PC-9 (cell line): ENCODE data around the gene TTC39B.

Experiments
- EZH2 ChIP-seq: fragments of 200-600 bp; sonication (generic); IDR thresholded peaks from 2 replicates; pipeline ENCODE4 v1.8.0; 2017; ENCODE audit warnings: antibody characterized with exemption, low read depth
- TF ChIP-seq, protein P1 (sequence below): fragments of 200-600 bp; sonication (generic); conservative IDR thresholded peaks from 2 replicates; pipeline ENCODE4 v1.6.1; 2017; ENCODE audit warnings: mixed run types, antibody characterized with exemption, mild to moderate bottlenecking, moderate library complexity

- TF ChIP-seq EZH2 = no peak
- TF ChIP-seq, protein P1, sequence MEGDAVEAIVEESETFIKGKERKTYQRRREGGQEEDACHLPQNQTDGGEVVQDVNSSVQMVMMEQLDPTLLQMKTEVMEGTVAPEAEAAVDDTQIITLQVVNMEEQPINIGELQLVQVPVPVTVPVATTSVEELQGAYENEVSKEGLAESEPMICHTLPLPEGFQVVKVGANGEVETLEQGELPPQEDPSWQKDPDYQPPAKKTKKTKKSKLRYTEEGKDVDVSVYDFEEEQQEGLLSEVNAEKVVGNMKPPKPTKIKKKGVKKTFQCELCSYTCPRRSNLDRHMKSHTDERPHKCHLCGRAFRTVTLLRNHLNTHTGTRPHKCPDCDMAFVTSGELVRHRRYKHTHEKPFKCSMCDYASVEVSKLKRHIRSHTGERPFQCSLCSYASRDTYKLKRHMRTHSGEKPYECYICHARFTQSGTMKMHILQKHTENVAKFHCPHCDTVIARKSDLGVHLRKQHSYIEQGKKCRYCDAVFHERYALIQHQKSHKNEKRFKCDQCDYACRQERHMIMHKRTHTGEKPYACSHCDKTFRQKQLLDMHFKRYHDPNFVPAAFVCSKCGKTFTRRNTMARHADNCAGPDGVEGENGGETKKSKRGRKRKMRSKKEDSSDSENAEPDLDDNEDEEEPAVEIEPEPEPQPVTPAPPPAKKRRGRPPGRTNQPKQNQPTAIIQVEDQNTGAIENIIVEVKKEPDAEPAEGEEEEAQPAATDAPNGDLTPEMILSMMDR = no peak
These were observed 63.0 kb downstream of the TTC39B start for GRCh38 chr9:15244001-15244441.
